H9 (cell line): Measurements from ENCODE around the gene ADAMTS16. TPM values are rescaled to one million over a fixed set of nuclear protein-coding genes. Genes with fewer than 3 reads are reported as not detected.
A peak's percentile ranks its signal among the peaks of the same experiment; 100 is the strongest.

Source experiments
- DNase-seq: peaks from one replicate; pipeline ENCODE4 v3.0.0-alpha.2; 2017
- H2AFZ ChIP-seq: one replicate; pipeline ENCODE4 v1.6.1; 2013; ENCODE audit warnings: mild to moderate bottlenecking, low read length, control low read depth, moderate library complexity
- H2AK5ac ChIP-seq: 2 replicates; pipeline ENCODE4 v1.6.1; 2013; ENCODE audit warnings: low read length, control low read depth, mixed read lengths; ENCODE audit not compliant: insufficient read length
- H2BK120ac ChIP-seq: one replicate; pipeline ENCODE4 v1.6.1; 2013; ENCODE audit warnings: low read depth, mild to moderate bottlenecking, low read length, control low read depth, inconsistent platforms; ENCODE audit not compliant: poor library complexity, severe bottlenecking
- H2BK12ac ChIP-seq: 2 replicates; pipeline ENCODE4 v1.6.1; 2013; ENCODE audit warnings: low read length, control low read depth, mixed read lengths, low read depth; ENCODE audit not compliant: insufficient read length
- H2BK15ac ChIP-seq: 2 replicates; pipeline ENCODE4 v1.6.1; 2013; ENCODE audit warnings: low read depth, low read length, control low read depth
- H2BK20ac ChIP-seq: one replicate; pipeline ENCODE4 v1.6.1; 2013; ENCODE audit warnings: low read depth, mild to moderate bottlenecking, low read length, control low read depth, inconsistent platforms; ENCODE audit not compliant: poor library complexity, severe bottlenecking
- H2BK5ac ChIP-seq: 2 replicates; pipeline ENCODE4 v1.6.1; 2013; ENCODE audit warnings: low read length, control low read depth, mixed read lengths; ENCODE audit not compliant: insufficient read length
- H3K14ac ChIP-seq: 2 replicates; pipeline ENCODE4 v1.6.1; 2013; ENCODE audit warnings: low read length, control low read depth; ENCODE audit not compliant: insufficient read depth
- H3K18ac ChIP-seq: 2 replicates; pipeline ENCODE4 v1.6.1; 2013; ENCODE audit warnings: low read depth, mild to moderate bottlenecking, mixed read lengths, low read length, control low read depth; ENCODE audit not compliant: insufficient read length
- H3K23ac ChIP-seq: 2 replicates; pipeline ENCODE4 v1.6.1; 2013; ENCODE audit warnings: low read length, control low read depth, mixed read lengths, low read depth; ENCODE audit not compliant: insufficient read length
- H3K23me2 ChIP-seq: 2 replicates; pipeline ENCODE4 v1.6.1; 2013; ENCODE audit warnings: low read depth, mild to moderate bottlenecking, mixed read lengths, low read length, control low read depth; ENCODE audit not compliant: insufficient read length, poor library complexity, severe bottlenecking
- H3K27ac ChIP-seq: 2 replicates; pipeline ENCODE4 v1.5.1; 2013; ENCODE audit warnings: low read length, control low read depth, mixed read lengths, low read depth; ENCODE audit not compliant: insufficient read length
- H3K27me3 ChIP-seq: 2 replicates; pipeline ENCODE4 v1.6.1; 2013; ENCODE audit warnings: low read length, control low read depth, inconsistent platforms; ENCODE audit not compliant: insufficient read depth
- H3K4ac ChIP-seq: 2 replicates; pipeline ENCODE4 v1.6.1; 2013; ENCODE audit warnings: low read depth, mild to moderate bottlenecking, control low read depth, inconsistent platforms, low read length, moderate library complexity
- H3K4me1 ChIP-seq: 2 replicates; pipeline ENCODE4 v1.6.1; 2013; ENCODE audit warnings: low read length, control low read depth, inconsistent platforms; ENCODE audit not compliant: insufficient read depth
- H3K4me2 ChIP-seq: 2 replicates; pipeline ENCODE4 v1.6.1; 2013; ENCODE audit warnings: low read length, control low read depth, mixed read lengths; ENCODE audit not compliant: insufficient read length, insufficient read depth
- H3K56ac ChIP-seq: 2 replicates; pipeline ENCODE4 v1.6.1; 2013; ENCODE audit warnings: low read depth, mild to moderate bottlenecking, mixed read lengths, low read length, control low read depth; ENCODE audit not compliant: insufficient read length
- H3K79me1 ChIP-seq: 2 replicates; pipeline ENCODE4 v1.6.1; 2013; ENCODE audit warnings: low read depth, mild to moderate bottlenecking, moderate library complexity, low read length, control low read depth, inconsistent platforms; ENCODE audit not compliant: insufficient read depth, poor library complexity, severe bottlenecking
- H3K79me2 ChIP-seq: 2 replicates; pipeline ENCODE4 v1.6.1; 2013; ENCODE audit warnings: low read length, control low read depth, inconsistent platforms; ENCODE audit not compliant: insufficient read depth
- H3K9ac ChIP-seq: 2 replicates; pipeline ENCODE4 v1.6.1; 2013; ENCODE audit warnings: low read length, control low read depth, mixed read lengths; ENCODE audit not compliant: insufficient read length; ENCODE audit errors: extremely low read depth
- H3K9me3 ChIP-seq: one replicate; pipeline ENCODE4 v1.6.1; 2013; ENCODE audit warnings: low read depth, low read length, inconsistent platforms; ENCODE audit not compliant: control insufficient read depth
- H3T11ph ChIP-seq: one replicate; pipeline ENCODE4 v1.6.1; 2013; ENCODE audit warnings: mild to moderate bottlenecking, low read length, control low read depth, inconsistent platforms
- H4K20me1 ChIP-seq: one replicate; pipeline ENCODE4 v1.6.1; 2013; ENCODE audit not compliant: control insufficient read depth, insufficient read length, insufficient read depth
- H4K5ac ChIP-seq: 2 replicates; pipeline ENCODE4 v1.6.1; 2013; ENCODE audit warnings: low read depth, mild to moderate bottlenecking, mixed read lengths, low read length, control low read depth; ENCODE audit not compliant: insufficient read length
- H4K8ac ChIP-seq: replicated peaks from 2 replicates; pipeline ENCODE4 v1.6.1; 2013; ENCODE audit warnings: low read length, control low read depth, mixed read lengths, low read depth; ENCODE audit not compliant: insufficient read length
- H4K91ac ChIP-seq: 2 replicates; pipeline ENCODE4 v1.6.1; 2013; ENCODE audit warnings: low read depth, mild to moderate bottlenecking, moderate library complexity, mixed read lengths, low read length, control low read depth; ENCODE audit not compliant: insufficient read length
- H3K27ac Mint-ChIP-seq, 3 experiments: 2 replicates in 2 of 3; 3 replicates in 1 of 3; pipeline ENCODE4 v1.8.0; 2020 to 2021; ENCODE audit warnings: mixed read lengths in 3 of 3, mild to moderate bottlenecking in 1 of 3, moderate library complexity in 1 of 3
- H3K27me3 Mint-ChIP-seq: 2 replicates; pipeline ENCODE4 v1.8.0; 2021; ENCODE audit warnings: low read depth, mild to moderate bottlenecking, moderate library complexity, mixed read lengths
- H3K36me3 Mint-ChIP-seq, 3 experiments: 2 replicates in 2 of 3; 3 replicates in 1 of 3; pipeline ENCODE4 v1.8.0; 2020 to 2021; ENCODE audit warnings: low read depth in 3 of 3, mixed read lengths in 3 of 3; ENCODE audit not compliant: insufficient read depth in 1 of 3
- H3K4me1 Mint-ChIP-seq, 2 experiments: 2 replicates each; pipeline ENCODE4 v1.8.0; 2020; ENCODE audit warnings: mixed read lengths in 2 of 2
- H3K4me3 Mint-ChIP-seq, 2 experiments: 2 replicates in 1 of 2; 3 replicates in 1 of 2; pipeline ENCODE4 v1.8.0; 2020 to 2021; ENCODE audit warnings: mild to moderate bottlenecking in 2 of 2, mixed read lengths in 2 of 2, moderate library complexity in 1 of 2
- H3K9me3 Mint-ChIP-seq, 2 experiments: 2 replicates in 1 of 2; 3 replicates in 1 of 2; pipeline ENCODE4 v1.8.0; 2020; ENCODE audit warnings: mild to moderate bottlenecking in 2 of 2, mixed read lengths in 2 of 2, moderate library complexity in 1 of 2
- CTCF ChIP-seq: fragments of 200-600 bp; sonication (generic); conservative IDR thresholded peaks from 3 replicates; pipeline ENCODE4 v1.8.0; 2021; ENCODE audit warnings: antibody characterized with exemption, mild to moderate bottlenecking
- WGBS: extraction: QIAGEN DNeasy Blood & Tissue Kit; methylation state at CpG from one replicate; pipeline ENCODE4 v1.1.7; 2013; ENCODE audit warnings: missing lambda C conversion rate, low lambda C conversion rate, mixed read lengths; ENCODE audit not compliant: insufficient read length; ENCODE audit errors: extremely low coverage; 5-methylcytosine and 5-hydroxymethylcytosine counted together
- total RNA-seq: library from RNA; stranded (reverse); gene quantifications from 2 replicates; pipeline ENCODE4 v1.2.1, GENCODE V29; 2021

ADAMTS16 gene
- total RNA-seq, 1 experiment from 2014 or later: 4.5 TPM

- Mint-ChIP-seq H3K27ac (peak overlapping the region in 1 of 3 experiments; percentile 22; a peak in 1 of 7 replicates), H3K27me3 (no peaks in the 10 kb centered on the region), H3K4me3 (no peak overlapping the region; a peak in 1 of 5 replicates), H3K9me3 (no peaks in the 10 kb centered on the region; a peak in 1 of 5 replicates), H3K36me3 (no peaks in the 10 kb centered on the region; a peak in 2 of 7 replicates), H3K4me1 (peaks cover 18 to 23% of the 10 kb centered on the region in 2 experiments)
- Histone ChIP-seq H2BK5ac (no peak overlapping the region), H2AK5ac (no peak overlapping the region), H3K4ac (no peak overlapping the region), H3K9me3 (no peaks in the 10 kb centered on the region), H3K23ac (no peak overlapping the region), H2BK120ac (no peak overlapping the region), H4K8ac (no peak overlapping the region), H4K91ac (no peak overlapping the region), H4K5ac (no peak overlapping the region), H3K9ac (no peak overlapping the region), H2AFZ (no peak overlapping the region), H2BK15ac (no peak overlapping the region), H3K4me1 (peaks cover 2% of the 10 kb centered on the region; the same call in 1 of the 2 replicates), H3K4me2 (no peak overlapping the region), H4K20me1 (no peaks in the 10 kb centered on the region), H3K56ac (no peak overlapping the region), H3K27ac (no peak overlapping the region), H3K79me2 (no peaks in the 10 kb centered on the region), H2BK12ac (no peak overlapping the region), H2BK20ac (no peak overlapping the region), H3K14ac (no peak overlapping the region), H3K18ac (no peak overlapping the region), H3K23me2 (no peaks in the 10 kb centered on the region), H3T11ph (no peak overlapping the region), H3K79me1 (no peaks in the 10 kb centered on the region), H3K27me3 (no peaks in the 10 kb centered on the region)
- peak; percentile 45 for DNase-seq
- WGBS: no CpG with 5 or more reads among the region's 10 CpGs
- no peak for TF ChIP-seq CTCF
Observed at GRCh38 chr5:5348135-5348534, 208.0 kb downstream of the ADAMTS16 start.
